GM12878 (cell line): ENCODE measurements around the gene NOD1. TPM values are rescaled to one million over a fixed set of nuclear protein-coding genes. Genes with fewer than 3 reads are reported as not detected.
"Not testable (repeated sequence)": the region's sequence is repeated elsewhere in the genome, so short reads cannot be mapped to it uniquely, and the experiment has no call there.

Experiments
- ATAC-seq: fragments of 200-7000 bp; cut with Tn5 transposase; 3 replicates; pipeline ENCODE4 v1.9.1; 2020; ENCODE audit warnings: mild to moderate bottlenecking, moderate library complexity
- BruUV-seq: library from RNA; stranded (reverse); fragments of 400-500 nt; replicated peaks from 2 replicates; lab custom pipeline; 2021; lab: Mats Ljungman, UMichigan
- CTCF ChIA-PET: fragments of 300-600 bp; sonication (Branson Sonifier 250); formaldehyde crosslinking; extraction: SDS; loops from one replicate; lab custom pipeline; 2021; ENCODE audit warnings: inconsistent platforms; lab: Yijun Ruan, JAX
- POLR2A ChIA-PET: fragments of 350-600 bp; formaldehyde crosslinking; extraction: SDS; loops from one replicate; lab custom pipeline; 2021; ENCODE audit warnings: inconsistent platforms; lab: Charles Lee
- RAD21 ChIA-PET: fragments of 300-600 bp; sonication (Branson Sonifier 250); formaldehyde crosslinking; loops from one replicate; lab custom pipeline; 2023; ENCODE audit warnings: antibody characterized with exemption; ENCODE audit not compliant: unreplicated experiment; lab: Charles Lee
- SMC1A ChIA-PET: fragments of 300-600 bp; sonication (Branson Sonifier 250); formaldehyde crosslinking; loops from one replicate; lab custom pipeline; 2023; ENCODE audit not compliant: unreplicated experiment, uncharacterized antibody; lab: Charles Lee
- DNase-seq: peaks from one replicate; pipeline ENCODE4 v3.0.0-alpha.2; 2011; ENCODE audit warnings: low read depth, low spot score
- FAIRE-seq: peaks from 3 replicates; lab custom pipeline; 2011; peaks lifted over from hg19 to GRCh38; lab: Jason Lieb, UNC
- H2AFZ ChIP-seq: 2 replicates; pipeline ENCODE4 v1.6.0; 2011; ENCODE audit warnings: low read depth, low read length, control low read depth; ENCODE audit not compliant: control insufficient read depth
- H3K27ac ChIP-seq: 2 replicates; pipeline ENCODE4 v1.5.1; 2011; ENCODE audit warnings: control low read depth; ENCODE audit not compliant: control insufficient read depth, insufficient read depth
- H3K27me3 ChIP-seq, 2 experiments: replicated peaks in 1 of 2; 2 replicates each; pipeline versions ENCODE4 v1.6.0 to v1.6.1; 2011; ENCODE audit warnings: low read length in 1 of 2; ENCODE audit not compliant: control insufficient read depth in 2 of 2, insufficient read depth in 2 of 2
- H3K36me3 ChIP-seq, 2 experiments: 2 replicates each; pipeline ENCODE4 v1.5.1; 2011; ENCODE audit warnings: low read length in 1 of 2; ENCODE audit not compliant: control insufficient read depth in 2 of 2, insufficient read depth in 2 of 2
- H3K4me1 ChIP-seq: 2 replicates; pipeline ENCODE4 v1.6.1; 2011; ENCODE audit warnings: mild to moderate bottlenecking, low read length, moderate library complexity, mixed read lengths; ENCODE audit not compliant: control insufficient read depth, insufficient read depth
- H3K4me2 ChIP-seq: 2 replicates; pipeline ENCODE4 v1.6.0; 2011; ENCODE audit warnings: control low read depth; ENCODE audit not compliant: control insufficient read depth, insufficient read depth
- H3K4me3 ChIP-seq: fragments of 200-600 bp; sonication (generic); 2 replicates; pipeline ENCODE4 v1.5.1; 2016
- H3K79me2 ChIP-seq: 2 replicates; pipeline ENCODE4 v1.6.0; 2011; ENCODE audit warnings: low read length; ENCODE audit not compliant: control insufficient read depth, insufficient read depth
- H3K9ac ChIP-seq: 2 replicates; pipeline ENCODE4 v1.8.0; 2011; ENCODE audit warnings: low read length, control low read depth, mixed read lengths; ENCODE audit not compliant: control insufficient read depth, insufficient read depth
- H3K9me3 ChIP-seq: replicated peaks from 3 replicates; pipeline ENCODE4 v1.5.1; 2011; ENCODE audit warnings: mild to moderate bottlenecking, low read length; ENCODE audit not compliant: control insufficient read depth, insufficient read depth
- H4K20me1 ChIP-seq: 2 replicates; pipeline ENCODE4 v1.6.0; 2011; ENCODE audit not compliant: control insufficient read depth, insufficient read depth
- EED ChIP-seq: sonication (generic); IDR thresholded peaks from 2 replicates; pipeline ENCODE4 v1.6.1; 2016; ENCODE audit warnings: antibody characterized with exemption, low read depth
- ETV6 ChIP-seq, 2 experiments: fragments of 450-650 bp in 1 of 2; IDR thresholded peaks in 1 of 2; conservative IDR thresholded peaks in 1 of 2; 2 replicates each; pipeline ENCODE4 v1.6.1; 2014; ENCODE audit warnings: antibody characterized with exemption in 1 of 2, borderline replicate concordance in 1 of 2, low read depth in 1 of 2, mild to moderate bottlenecking in 1 of 2, moderate library complexity in 1 of 2
- HDAC6 ChIP-seq: fragments of 200-600 bp; sonication (generic); IDR thresholded peaks from one replicate; pipeline ENCODE4 v1.8.0; 2017; ENCODE audit warnings: antibody characterized with exemption; ENCODE audit not compliant: unreplicated experiment
- IKZF2 ChIP-seq, 2 experiments: fragments of 450-650 bp; IDR thresholded peaks; 2 replicates each; pipeline ENCODE4 v1.6.1; 2017; ENCODE audit warnings: mild to moderate bottlenecking in 2 of 2, moderate library complexity in 2 of 2
- SMARCA5 ChIP-seq: fragments of 450-650 bp; IDR thresholded peaks from 2 replicates; pipeline ENCODE4 v1.6.1; 2017; ENCODE audit warnings: mild to moderate bottlenecking
- TCF3 ChIP-seq: IDR thresholded peaks from 2 replicates; pipeline ENCODE4 v1.6.1; 2012; ENCODE audit warnings: low read depth, mild to moderate bottlenecking, low read length, borderline replicate concordance; ENCODE audit not compliant: insufficient read depth
- WGBS: methylation state at CpG from one replicate; pipeline ENCODE4 v1.1.6; 2016; ENCODE audit warnings: low lambda C conversion rate; ENCODE audit not compliant: insufficient replicate concordance, insufficient coverage; ENCODE audit errors: missing lambda C conversion rate; 5-methylcytosine and 5-hydroxymethylcytosine counted together
- in situ Hi-C: fragments of 300-500 bp; cut with MboI; formaldehyde crosslinking; loops from 9 replicates; pipeline ENCODE4 v1.14.3; 2018; ENCODE audit warnings: mixed read lengths
- intact Hi-C: fragments of 100-400 bp; cut with micrococcal nuclease; formaldehyde crosslinking; loops from one replicate; pipeline ENCODE4 v1.14.2; 2022; ENCODE audit not compliant: unreplicated experiment
- polyA plus RNA-seq, 11 experiments: library from polyadenylated mRNA; depleted of rRNA in 4 of 11; unstranded in 6 of 11; stranded (reverse) in 5 of 11; fragments of >200 nt; fragmentation: Nextera tagmentation in 4 of 11; fragmentation: Illumina TruSeq in 1 of 11; extraction: Ambion mirVana in 4 of 11; extraction: Trizol in 1 of 11; gene quantifications; 1 replicate in 1 of 11; 2 replicates in 10 of 11; pipeline versions ENCODE4 v1.2.1 to v1.2.3, GENCODE V29; 2011 to 2016; ENCODE audit warnings: inconsistent platforms in 2 of 11, missing spikeins in 2 of 11, low read depth in 1 of 11
- total RNA-seq, 4 experiments: library from RNA; depleted of rRNA in 3 of 4; stranded (reverse); fragments of >200 nt in 3 of 4; fragmentation: Illumina TruSeq in 1 of 4; extraction: Trizol in 1 of 4; gene quantifications; 2 replicates each; pipeline versions ENCODE4 v1.2.1 to v1.2.3, GENCODE V29; 2013 to 2021
- TF ChIP-seq, protein P1 (sequence below): fragments of 150-350 bp; IDR thresholded peaks from 2 replicates; pipeline ENCODE4 v1.6.1; 2016; ENCODE audit warnings: low read depth, low read length

Gene NOD1
- total and polyA plus RNA-seq, 10 of the 15 experiments (the other 5 are each of a cell fraction or from before 2014, with no cell fraction given), result 1.8 to 14.6 (median 8.9) TPM

- TF ChIP-seq, protein P1, sequence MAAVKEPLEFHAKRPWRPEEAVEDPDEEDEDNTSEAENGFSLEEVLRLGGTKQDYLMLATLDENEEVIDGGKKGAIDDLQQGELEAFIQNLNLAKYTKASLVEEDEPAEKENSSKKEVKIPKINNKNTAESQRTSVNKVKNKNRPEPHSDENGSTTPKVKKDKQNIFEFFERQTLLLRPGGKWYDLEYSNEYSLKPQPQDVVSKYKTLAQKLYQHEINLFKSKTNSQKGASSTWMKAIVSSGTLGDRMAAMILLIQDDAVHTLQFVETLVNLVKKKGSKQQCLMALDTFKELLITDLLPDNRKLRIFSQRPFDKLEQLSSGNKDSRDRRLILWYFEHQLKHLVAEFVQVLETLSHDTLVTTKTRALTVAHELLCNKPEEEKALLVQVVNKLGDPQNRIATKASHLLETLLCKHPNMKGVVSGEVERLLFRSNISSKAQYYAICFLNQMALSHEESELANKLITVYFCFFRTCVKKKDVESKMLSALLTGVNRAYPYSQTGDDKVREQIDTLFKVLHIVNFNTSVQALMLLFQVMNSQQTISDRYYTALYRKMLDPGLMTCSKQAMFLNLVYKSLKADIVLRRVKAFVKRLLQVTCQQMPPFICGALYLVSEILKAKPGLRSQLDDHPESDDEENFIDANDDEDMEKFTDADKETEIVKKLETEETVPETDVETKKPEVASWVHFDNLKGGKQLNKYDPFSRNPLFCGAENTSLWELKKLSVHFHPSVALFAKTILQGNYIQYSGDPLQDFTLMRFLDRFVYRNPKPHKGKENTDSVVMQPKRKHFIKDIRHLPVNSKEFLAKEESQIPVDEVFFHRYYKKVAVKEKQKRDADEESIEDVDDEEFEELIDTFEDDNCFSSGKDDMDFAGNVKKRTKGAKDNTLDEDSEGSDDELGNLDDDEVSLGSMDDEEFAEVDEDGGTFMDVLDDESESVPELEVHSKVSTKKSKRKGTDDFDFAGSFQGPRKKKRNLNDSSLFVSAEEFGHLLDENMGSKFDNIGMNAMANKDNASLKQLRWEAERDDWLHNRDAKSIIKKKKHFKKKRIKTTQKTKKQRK, result no peak
- TF ChIP-seq ETV6 (conservative IDR thresholded peaks at IDR 0.05 in 1 of 2, IDR thresholded peaks at IDR 0.05 in 1 of 2; ENCODE audit: borderline replicate concordance in 1 of 2, low read depth in 1 of 2), result no peak
Measured at GRCh38 chr7:30421647-30422196, 56.9 kb downstream of the NOD1 start (continued).

- CTCF ChIA-PET, result no interaction called here
- H3K79me2 ChIP-seq, result no peaks in the 10 kb centered on the region
- RAD21 ChIA-PET, result no interaction called here
- no peaks in the 10 kb centered on the region for H3K9me3 ChIP-seq
- DNase-seq (no peak), FAIRE-seq (no peak), ATAC-seq (no peak)
- no peak overlapping the region for H3K4me2 ChIP-seq
- 81% methylated on average over 3 of the region's 3 CpGs for WGBS
- POLR2A ChIA-PET, result no interaction called here
- H4K20me1 ChIP-seq, result no peaks in the 10 kb centered on the region
- no peak for TF ChIP-seq TCF3
- TF ChIP-seq SMARCA5, result no peak
- TF ChIP-seq HDAC6, result no peak
- TF ChIP-seq IKZF2 (IDR thresholded peaks at IDR 0.05), result no peak
- TF ChIP-seq EED, result no peak
- no peak overlapping the region for H2AFZ ChIP-seq
- H3K4me3 ChIP-seq, result no peak overlapping the region
- intact Hi-C loops, result no loop called here
- H3K27me3 ChIP-seq, result no peaks in the 10 kb centered on the region
- no peaks in the 10 kb centered on the region for H3K4me1 ChIP-seq
- SMC1A ChIA-PET, result no interaction called here
- H3K27ac ChIP-seq, result no peak overlapping the region
- no TSS peak for BruUV-seq
- no peak overlapping the region for H3K9ac ChIP-seq
- in situ Hi-C loops, result no loop called here
- no peaks in the 10 kb centered on the region; a peak in 1 of 4 replicates for H3K36me3 ChIP-seq
Measured at GRCh38 chr7:30420662-30421061, 57.9 kb downstream of the NOD1 start.

DNA sequence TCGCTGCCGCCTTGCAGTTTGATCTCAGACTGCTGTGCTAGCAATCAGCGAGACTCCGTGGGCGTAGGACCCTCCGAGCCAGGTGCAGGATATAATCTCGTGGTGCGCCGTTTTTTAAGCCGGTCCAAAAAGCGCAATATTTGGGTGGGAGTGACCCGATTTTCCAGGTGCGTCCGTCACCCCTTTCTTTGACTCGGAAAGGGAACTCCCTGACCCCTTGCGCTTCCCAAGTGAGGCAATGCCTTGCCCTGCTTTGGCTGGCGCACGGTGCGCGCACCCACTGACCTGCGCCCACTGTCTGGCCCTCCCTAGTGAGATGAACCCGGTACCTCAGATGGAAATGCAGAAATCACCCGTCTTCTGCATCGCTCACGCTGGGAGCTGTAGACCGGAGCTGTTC lies 58.5 kb downstream of the NOD1 start:
- H3K9ac ChIP-seq, FAIRE-seq, H3K79me2 ChIP-seq, H4K20me1 ChIP-seq, H3K9me3 ChIP-seq, H3K4me3 ChIP-seq, H3K4me1 ChIP-seq, POLR2A ChIA-PET, RAD21 ChIA-PET, H3K36me3 ChIP-seq, in situ Hi-C loops, H3K4me2 ChIP-seq, BruUV-seq, H3K27me3 ChIP-seq, H2AFZ ChIP-seq, SMC1A ChIA-PET, CTCF ChIA-PET, H3K27ac ChIP-seq, ATAC-seq, intact Hi-C loops, DNase-seq: not testable (repeated sequence)
- WGBS, result 92% methylated on average over 20 of the region's 26 CpGs
